ENCODE data around the gene SLC35D2.
"Not testable (repeated sequence)": the region's sequence is repeated elsewhere in the genome, so short reads cannot be mapped to it uniquely, and the experiment has no call there.

DNA sequence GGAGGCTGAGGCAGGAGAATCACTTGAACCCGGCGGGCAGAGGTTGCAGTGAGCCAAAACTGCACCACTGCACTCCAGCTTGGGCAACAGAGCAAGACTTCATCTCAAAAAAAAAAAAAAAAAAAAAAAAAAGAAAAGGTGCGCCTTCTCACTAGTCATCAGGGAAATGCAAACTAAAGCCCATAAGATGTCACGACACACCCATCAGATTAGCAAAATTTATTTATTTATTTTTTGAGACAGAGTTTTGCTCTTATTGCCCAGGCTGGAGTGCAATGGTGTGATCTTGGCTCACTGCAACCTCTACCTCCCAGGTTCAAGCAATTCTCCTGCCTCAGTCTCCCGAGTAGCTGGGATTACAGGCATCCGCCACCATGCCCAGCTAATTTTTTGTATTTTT lies 23.0 kb downstream of the SLC35D2 start:
- TF ChIP-seq, protein P1, sequence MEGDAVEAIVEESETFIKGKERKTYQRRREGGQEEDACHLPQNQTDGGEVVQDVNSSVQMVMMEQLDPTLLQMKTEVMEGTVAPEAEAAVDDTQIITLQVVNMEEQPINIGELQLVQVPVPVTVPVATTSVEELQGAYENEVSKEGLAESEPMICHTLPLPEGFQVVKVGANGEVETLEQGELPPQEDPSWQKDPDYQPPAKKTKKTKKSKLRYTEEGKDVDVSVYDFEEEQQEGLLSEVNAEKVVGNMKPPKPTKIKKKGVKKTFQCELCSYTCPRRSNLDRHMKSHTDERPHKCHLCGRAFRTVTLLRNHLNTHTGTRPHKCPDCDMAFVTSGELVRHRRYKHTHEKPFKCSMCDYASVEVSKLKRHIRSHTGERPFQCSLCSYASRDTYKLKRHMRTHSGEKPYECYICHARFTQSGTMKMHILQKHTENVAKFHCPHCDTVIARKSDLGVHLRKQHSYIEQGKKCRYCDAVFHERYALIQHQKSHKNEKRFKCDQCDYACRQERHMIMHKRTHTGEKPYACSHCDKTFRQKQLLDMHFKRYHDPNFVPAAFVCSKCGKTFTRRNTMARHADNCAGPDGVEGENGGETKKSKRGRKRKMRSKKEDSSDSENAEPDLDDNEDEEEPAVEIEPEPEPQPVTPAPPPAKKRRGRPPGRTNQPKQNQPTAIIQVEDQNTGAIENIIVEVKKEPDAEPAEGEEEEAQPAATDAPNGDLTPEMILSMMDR (conservative IDR thresholded peaks at IDR 0.05; ENCODE audit: low read length), result not testable (repeated sequence)
- not testable (repeated sequence) for TF ChIP-seq EZH2phosphoT487 (IDR thresholded peaks at IDR 0.05; ENCODE audit: borderline replicate concordance)
